Hematopoietic multipotent progenitor cell treated with erythropoietin and hydrocortisone succinate and interleukin-3 and kit ligand, for 4 days (in vitro differentiated cells): Measurements from ENCODE around the gene LRP2.
A peak's percentile ranks its signal among the peaks of the same experiment; 100 is the strongest.

Source experiments
- DNase-seq: peaks from one replicate; pipeline ENCODE4 v3.0.0-alpha.2; 2015

Gene LRP2

GRCh38 chr2:169114056-169114455, 248.3 kb downstream of the LRP2 start:
- DNase-seq = no peak

- DNase-seq = no peak
These were observed 249.5 kb downstream of the LRP2 start for GRCh38 chr2:169112841-169113240.

DNA sequence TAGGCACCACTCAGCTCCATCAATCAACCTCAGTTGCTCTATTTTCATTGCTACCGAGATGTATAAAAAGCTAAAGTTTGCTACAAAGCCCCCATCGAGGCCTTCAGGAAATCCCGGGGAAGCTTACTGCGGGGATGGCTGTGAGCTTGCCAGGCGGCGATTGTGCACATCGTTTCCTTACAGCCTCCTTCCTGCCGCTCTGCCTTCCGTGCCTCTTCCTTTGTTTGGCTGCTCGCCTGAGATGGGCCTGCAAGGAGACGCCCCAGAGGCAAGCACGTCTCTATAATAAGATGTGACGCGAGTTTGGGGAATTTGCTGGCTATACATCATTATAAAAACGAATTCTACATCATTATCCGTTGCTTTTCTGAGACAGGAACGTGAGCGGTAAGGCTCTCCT, 251.4 kb downstream of the LRP2 start:
- peak; percentile 24 for DNase-seq

GRCh38 chr2:169110419-169110818, 251.9 kb downstream of the LRP2 start:
- no peak for DNase-seq

DNA sequence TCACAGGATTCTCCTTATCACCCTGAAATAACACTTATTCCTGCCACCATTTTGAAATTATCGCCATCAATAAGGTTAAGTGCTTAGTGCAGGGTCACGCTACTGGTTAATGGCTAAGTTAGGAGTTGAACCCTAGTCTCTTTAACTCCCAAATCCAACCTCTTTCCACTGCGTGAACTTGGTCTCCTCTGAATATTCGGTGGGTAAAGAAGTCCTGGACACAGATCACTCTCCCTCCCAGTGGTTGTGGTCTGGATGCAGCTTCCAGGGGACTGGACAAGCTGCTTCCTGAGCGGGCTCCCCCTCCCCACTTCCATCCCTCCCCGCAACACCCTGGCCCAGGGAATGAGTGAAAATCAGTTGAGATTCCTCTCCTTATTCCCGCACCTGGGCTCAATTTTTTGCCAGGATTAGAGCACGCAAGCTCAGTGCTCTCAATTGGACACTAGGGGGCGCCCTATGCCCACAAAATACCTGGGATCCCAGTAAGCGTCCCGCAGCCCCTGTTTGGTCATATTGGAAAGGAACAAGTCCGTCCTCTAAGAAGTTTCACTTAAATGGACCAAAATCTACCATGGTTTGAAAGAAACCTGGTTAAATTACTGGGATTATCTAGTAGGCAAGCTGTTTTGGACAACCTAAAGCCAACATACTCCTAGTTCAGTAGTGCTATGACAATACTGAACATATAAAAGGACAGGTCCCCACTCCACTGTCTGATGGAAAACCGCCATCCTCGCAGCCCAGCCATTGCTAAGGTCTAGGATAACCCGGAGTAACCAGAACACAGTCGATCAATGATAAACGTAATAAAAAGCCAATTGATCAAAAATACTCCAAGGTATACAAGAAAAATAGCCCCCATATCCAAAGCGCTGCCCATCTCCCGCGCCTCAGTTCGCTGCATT, 252.6 kb downstream of the LRP2 start:
- peak; percentile 91 for DNase-seq

GRCh38 chr2:169108099-169108884, 254.0 kb downstream of the LRP2 start:
- DNase-seq = peak; percentile 46

DNA sequence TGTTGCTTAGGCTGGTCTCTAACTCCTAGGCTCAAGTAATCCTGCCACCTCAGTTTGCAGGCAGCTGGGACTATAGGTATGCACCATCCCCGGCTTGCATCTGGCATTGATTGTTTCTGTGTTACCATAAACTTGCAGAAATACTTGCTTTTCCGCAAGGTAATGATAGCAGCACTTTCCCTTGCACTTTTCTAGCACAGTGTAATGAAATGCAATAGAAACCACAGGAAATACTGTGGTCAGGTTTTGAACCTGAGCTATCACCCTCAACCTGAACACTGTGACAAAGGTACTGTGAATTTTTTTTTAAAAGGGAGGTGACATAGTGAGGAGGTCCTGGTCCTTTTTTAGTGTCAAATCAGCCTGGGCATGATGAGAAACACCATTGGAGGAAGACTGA, 254.7 kb downstream of the LRP2 start:
- peak; percentile 59 for DNase-seq

GRCh38 chr2:169106563-169107545, 255.5 kb downstream of the LRP2 start:
- DNase-seq = peak; percentile 85

DNA sequence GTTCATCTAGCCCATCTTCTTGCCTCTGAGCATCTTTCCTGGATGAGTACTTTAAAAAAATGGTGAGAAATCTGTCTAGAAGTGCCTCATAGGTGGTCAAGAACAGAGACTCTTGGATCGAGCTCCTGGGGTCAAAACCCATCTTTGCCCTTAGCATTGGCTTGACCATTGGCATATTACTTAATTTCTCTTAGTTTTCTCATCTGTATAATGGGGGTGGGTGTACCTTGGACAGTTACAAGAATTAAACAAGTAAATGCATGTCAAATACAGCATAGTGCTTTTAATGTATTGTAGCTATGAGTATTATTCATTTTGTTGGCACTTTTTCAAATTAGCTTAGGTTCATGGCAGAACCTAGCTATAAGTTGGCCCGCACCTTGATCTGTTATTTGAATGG, 256.2 kb downstream of the LRP2 start:
- no peak for DNase-seq

- peak; percentile 37 for DNase-seq
These were observed 256.9 kb downstream of the LRP2 start for GRCh38 chr2:169105476-169105875.

- DNase-seq = no peak
These were observed 257.5 kb downstream of the LRP2 start for GRCh38 chr2:169104848-169105247.

DNA sequence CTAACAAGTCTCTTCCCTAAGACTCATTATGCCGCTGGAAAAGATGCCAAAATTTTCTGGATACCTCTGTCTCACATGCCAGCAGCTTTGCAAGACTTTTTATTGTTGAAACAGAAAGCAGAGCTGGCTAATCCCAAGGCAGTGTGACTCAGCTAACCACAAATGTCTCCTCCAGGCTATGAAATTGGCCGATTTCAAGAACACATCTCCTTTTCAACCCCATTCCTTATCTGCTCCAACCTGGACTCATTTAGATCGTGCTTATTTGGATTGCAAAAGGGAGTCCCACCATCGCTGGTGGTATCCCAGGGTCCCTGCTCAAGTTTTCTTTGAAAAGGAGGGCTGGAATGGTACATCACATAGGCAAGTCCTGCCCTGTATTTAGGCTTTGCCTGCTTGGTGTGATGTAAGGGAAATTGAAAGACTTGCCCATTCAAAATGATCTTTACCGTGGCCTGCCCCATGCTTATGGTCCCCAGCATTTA, 266.7 kb downstream of the LRP2 start:
- peak; percentile 89 for DNase-seq

- no peak for DNase-seq
These were observed 267.7 kb downstream of the LRP2 start for GRCh38 chr2:169094676-169095075.

DNA sequence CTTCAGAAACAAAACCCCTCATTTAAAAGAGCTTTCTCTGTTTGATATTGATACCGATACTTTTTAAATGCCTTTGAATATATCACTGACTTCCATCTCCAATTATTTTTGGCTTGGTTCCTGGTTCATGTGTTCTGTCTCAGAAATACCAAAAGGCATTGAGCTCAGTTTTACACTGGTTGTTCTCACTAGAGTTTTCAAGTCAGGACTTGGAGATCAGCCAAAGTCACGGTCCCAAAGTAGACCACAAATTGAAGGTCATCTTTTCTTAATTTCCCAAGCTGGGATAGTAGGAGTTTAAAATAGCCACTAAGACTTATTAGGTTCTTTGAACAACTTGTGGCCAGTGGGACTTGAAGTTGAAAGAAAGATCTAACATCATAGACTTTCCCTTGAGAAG, 268.8 kb downstream of the LRP2 start:
- DNase-seq = no peak

DNA sequence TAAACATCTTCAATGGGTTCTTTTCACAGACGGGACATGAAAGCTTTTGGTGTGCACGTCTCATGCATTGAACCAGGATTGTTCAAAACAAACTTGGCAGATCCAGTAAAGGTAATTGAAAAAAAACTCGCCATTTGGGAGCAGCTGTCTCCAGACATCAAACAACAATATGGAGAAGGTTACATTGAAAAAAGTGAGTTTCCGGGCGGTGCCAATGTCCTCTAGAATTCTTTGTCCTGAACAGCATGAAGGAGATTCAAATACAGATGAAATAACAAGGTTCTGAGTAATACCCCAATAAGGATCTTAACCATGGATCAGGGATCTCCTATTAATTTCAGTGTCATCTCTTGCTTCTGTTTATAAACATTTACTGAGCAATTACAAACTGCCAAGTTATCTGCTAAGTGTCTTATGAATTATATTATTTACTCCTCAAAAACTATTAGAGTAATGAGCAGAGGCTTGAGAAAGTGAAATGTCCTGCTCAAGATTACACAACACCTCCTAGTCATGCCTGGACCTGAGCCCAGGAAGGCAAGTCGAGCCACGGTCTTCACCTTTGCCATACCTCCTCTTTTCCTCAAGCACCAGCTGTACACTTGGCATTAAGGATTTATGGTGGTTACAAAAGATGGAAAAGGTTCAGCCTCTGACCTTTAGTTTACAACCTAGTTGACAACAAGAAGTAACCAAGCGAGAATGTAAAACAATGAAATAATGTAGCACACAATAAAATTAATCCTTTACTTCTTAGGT, 270.4 kb downstream of the LRP2 start:
- no peak for DNase-seq

DNA sequence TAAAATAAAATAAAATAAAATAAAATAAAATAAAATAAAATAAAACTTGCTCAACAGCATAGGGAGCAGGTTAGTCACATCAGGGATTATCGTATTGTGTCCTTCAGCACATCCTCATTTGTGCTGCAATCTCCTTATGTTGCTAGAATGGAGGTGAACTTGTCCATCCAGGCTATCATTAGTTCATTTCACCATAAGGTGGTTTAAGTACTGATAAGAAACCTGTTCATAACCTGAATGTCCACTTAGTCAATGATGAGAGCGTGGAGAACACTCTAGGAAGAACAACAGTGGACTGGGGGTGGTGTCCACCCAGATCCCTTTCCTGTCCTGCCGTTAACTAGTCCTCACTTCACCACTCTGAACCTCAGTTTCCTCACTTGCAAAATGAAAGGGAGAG, 271.1 kb downstream of the LRP2 start:
- DNase-seq = no peak

DNA sequence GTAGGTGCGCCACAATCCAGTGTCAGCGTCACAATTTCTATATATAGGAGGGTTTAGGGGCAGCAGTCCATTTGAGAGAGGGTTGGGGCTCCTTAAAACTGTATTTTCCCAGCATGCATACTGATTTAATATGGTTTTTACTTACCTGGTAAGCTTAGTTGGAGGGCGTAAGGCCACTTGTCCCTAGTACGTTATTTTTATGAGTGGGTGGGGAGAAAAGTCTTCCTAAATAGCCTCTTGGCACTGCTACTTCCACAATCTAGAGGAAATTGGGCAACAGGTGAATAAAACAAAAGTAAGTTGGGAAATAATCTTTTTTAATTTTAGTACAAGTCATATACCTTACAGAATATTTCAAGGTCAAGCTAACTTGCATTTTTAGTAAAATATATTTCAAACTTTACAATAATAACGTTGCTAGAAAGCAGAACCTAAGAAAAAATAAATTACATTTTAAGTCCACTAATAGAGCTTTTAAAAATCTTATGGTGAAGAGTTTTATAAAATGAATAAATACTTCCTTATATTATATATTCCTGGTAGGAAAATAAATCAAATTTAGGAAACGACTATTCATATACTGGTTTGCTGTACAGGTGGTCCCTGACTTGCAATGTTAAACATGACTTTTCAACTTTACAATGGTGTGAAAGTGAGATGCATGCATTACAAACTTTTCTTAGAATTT, 272.1 kb downstream of the LRP2 start:
- no peak for DNase-seq

DNA sequence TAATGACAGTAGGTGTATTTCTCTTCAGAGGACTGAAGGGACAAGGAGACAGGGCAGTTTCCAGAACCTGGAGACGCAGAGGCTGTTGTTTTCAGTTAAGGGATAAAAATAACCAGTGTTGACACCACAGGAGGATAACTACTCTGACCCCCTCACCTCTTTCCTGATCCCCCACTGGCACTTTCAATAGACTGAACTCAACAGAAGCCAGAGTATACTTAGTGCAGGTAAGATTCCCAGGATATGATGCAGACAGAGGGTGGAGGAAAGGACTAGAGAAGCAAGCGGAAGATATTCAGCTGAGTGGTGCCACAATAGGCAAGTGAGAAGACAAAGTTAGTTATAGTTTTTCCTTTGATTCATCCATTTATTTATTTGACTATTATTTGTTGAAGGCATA, 273.2 kb downstream of the LRP2 start:
- no peak for DNase-seq

DNA sequence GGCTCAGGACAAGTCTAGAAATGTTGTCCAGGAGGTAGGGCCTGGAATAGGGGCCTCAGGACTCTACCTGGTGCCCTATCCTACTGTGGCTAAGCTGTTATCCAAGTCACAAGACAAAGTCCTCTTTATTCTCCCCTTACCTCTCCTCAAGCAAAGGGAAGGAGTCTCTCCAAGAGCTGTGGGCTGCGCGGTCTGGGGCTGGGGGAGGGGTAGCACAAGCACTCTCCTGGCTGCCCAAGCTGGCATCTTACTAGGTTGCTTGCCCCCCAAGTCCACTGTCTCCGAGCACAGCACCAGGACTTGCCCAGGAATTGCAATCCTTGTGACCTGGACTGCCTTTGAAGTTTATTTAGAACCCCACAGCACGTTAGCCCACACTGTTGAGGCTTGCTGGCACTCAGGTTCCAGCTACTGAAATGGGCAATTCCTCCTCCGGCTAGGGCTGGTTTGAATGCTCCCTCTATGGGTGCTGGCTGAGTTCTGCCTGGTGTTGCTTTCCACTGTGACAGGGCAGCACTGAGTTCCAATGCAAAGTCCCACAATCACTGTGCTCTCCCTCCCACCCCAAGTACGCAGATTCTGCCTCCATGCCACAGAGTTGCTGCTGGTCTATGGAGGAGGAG, 274.5 kb downstream of the LRP2 start:
- no peak for DNase-seq

GRCh38 chr2:169086893-169087467, 275.4 kb downstream of the LRP2 start:
- no peak for DNase-seq
